Lower lobe of right lung (tissue), 2 donors: ENCODE measurements around the gene RPL28. TPM values are rescaled to one million over a fixed set of nuclear protein-coding genes. Genes with fewer than 3 reads are reported as not detected.
A peak's percentile ranks its signal among the peaks of the same experiment; 100 is the strongest.

Source experiments
- ATAC-seq, 2 donors: fragments of 200-7000 bp; cut with Tn5 transposase; one replicate each; pipeline ENCODE4 v1.9.1; 2020 to 2022; ENCODE audit warnings: mild to moderate bottlenecking in 2 of 2, moderate library complexity in 2 of 2
- DNase-seq: peaks from one replicate; pipeline ENCODE4 v3.0.0-alpha.2; 2020
- H3K27ac ChIP-seq: fragments of 200-600 bp; one replicate; pipeline ENCODE4 v1.8.0; 2022
- H3K27me3 ChIP-seq: fragments of 200-600 bp; one replicate; pipeline ENCODE4 v1.8.0; 2022; ENCODE audit warnings: low read depth
- H3K36me3 ChIP-seq: fragments of 200-600 bp; one replicate; pipeline ENCODE4 v1.8.0; 2022; ENCODE audit warnings: mild to moderate bottlenecking
- H3K4me1 ChIP-seq: fragments of 200-600 bp; one replicate; pipeline ENCODE4 v1.8.0; 2022
- H3K4me3 ChIP-seq: fragments of 200-600 bp; one replicate; pipeline ENCODE4 v1.8.0; 2022; ENCODE audit warnings: mild to moderate bottlenecking
- H3K9me3 ChIP-seq: fragments of 200-600 bp; one replicate; pipeline ENCODE4 v1.8.0; 2022
- CTCF ChIP-seq: fragments of 200-600 bp; IDR thresholded peaks from one replicate; pipeline ENCODE4 v1.8.0; 2022; ENCODE audit warnings: antibody characterized with exemption, mild to moderate bottlenecking
- intact Hi-C: fragments of 100-400 bp; cut with DNase I; formaldehyde crosslinking; loops from one replicate; pipeline ENCODE4 v1.11.0; 2022
- total RNA-seq: library from RNA; stranded (reverse); fragmentation: NEBNext Ultra II Directional; extraction: Animal tissue kit (Norgen Biotek cat#: 25700); gene quantifications from one replicate; pipeline ENCODE4 v1.2.1, GENCODE V29; 2021
- donor health status: DM: no; HTN: yes; CAD: no; lungs with severe emphysema.

The RPL28 gene
- total RNA-seq, 1 donor from 2014 or later, result 1,501 TPM

- intact Hi-C loops, result no loop called here
- DNase-seq (peak; percentile 71), ATAC-seq (peak; percentile 74 to 83)
- TF ChIP-seq CTCF, result no peak
- Histone ChIP-seq H3K4me3 (no peak overlapping the region), H3K36me3 (no peaks in the 10 kb centered on the region), H3K9me3 (no peaks in the 10 kb centered on the region), H3K4me1 (peaks cover 10% of the 10 kb centered on the region), H3K27ac (no peak overlapping the region), H3K27me3 (peaks cover 69% of the 10 kb centered on the region)
Measured at GRCh38 chr19:55437410-55437809, 51.7 kb downstream of the RPL28 start.

GRCh38 chr19:55439052-55439451 lies 53.3 kb downstream of the RPL28 start:
- no peak overlapping the region for H3K4me3 ChIP-seq
- no peak overlapping the region for H3K27ac ChIP-seq
- H3K9me3 ChIP-seq, result no peaks in the 10 kb centered on the region
- H3K27me3 ChIP-seq, result peaks cover 62% of the 10 kb centered on the region
- DNase-seq (no peak), ATAC-seq (no peak)
- peaks cover 10% of the 10 kb centered on the region for H3K4me1 ChIP-seq
- no peak for TF ChIP-seq CTCF
- intact Hi-C loops, result no loop called here
- no peaks in the 10 kb centered on the region for H3K36me3 ChIP-seq

GRCh38 chr19:55440411-55441105 lies 54.8 kb downstream of the RPL28 start:
- no peak for ATAC-seq
- Histone ChIP-seq H3K4me1 (peaks cover 10% of the 10 kb centered on the region), H3K27me3 (peaks cover 77% of the 10 kb centered on the region), H3K27ac (no peak overlapping the region), H3K36me3 (no peaks in the 10 kb centered on the region), H3K4me3 (no peak overlapping the region), H3K9me3 (no peaks in the 10 kb centered on the region)
- intact Hi-C loops, result no loop called here
- DNase-seq, result no peak
- no peak for TF ChIP-seq CTCF

- no peak overlapping the region for H3K27ac ChIP-seq
- peaks cover 10% of the 10 kb centered on the region for H3K4me1 ChIP-seq
- H3K36me3 ChIP-seq, result no peaks in the 10 kb centered on the region
- no peaks in the 10 kb centered on the region for H3K9me3 ChIP-seq
- H3K27me3 ChIP-seq, result peaks cover 81% of the 10 kb centered on the region
- no peak for TF ChIP-seq CTCF
- no peak overlapping the region for H3K4me3 ChIP-seq
- peak in 1 of 2 donors; percentile 23 for ATAC-seq
- intact Hi-C loops, result no loop called here
- no peak for DNase-seq
Measured at GRCh38 chr19:55441319-55441691, 55.6 kb downstream of the RPL28 start.

- Histone ChIP-seq H3K4me3 (no peak overlapping the region), H3K27me3 (peaks cover 85% of the 10 kb centered on the region), H3K27ac (no peak overlapping the region), H3K36me3 (no peaks in the 10 kb centered on the region), H3K9me3 (no peaks in the 10 kb centered on the region), H3K4me1 (peaks cover 10% of the 10 kb centered on the region)
- DNase-seq, result no peak
- no peak for TF ChIP-seq CTCF
- no peak for ATAC-seq
- intact Hi-C loops, result no loop called here
Measured at GRCh38 chr19:55441692-55442321, 56.1 kb downstream of the RPL28 start.
